GM12872 (cell line): ENCODE measurements around the gene ZFC3H1.

Experiments
- TF ChIP-seq, protein P1 (sequence below): IDR thresholded peaks from 3 replicates; pipeline ENCODE4 v1.5.1; 2011; ENCODE audit warnings: low read depth, mild to moderate bottlenecking, low read length, moderate library complexity; ENCODE audit not compliant: insufficient read depth

Gene ZFC3H1, protein sequence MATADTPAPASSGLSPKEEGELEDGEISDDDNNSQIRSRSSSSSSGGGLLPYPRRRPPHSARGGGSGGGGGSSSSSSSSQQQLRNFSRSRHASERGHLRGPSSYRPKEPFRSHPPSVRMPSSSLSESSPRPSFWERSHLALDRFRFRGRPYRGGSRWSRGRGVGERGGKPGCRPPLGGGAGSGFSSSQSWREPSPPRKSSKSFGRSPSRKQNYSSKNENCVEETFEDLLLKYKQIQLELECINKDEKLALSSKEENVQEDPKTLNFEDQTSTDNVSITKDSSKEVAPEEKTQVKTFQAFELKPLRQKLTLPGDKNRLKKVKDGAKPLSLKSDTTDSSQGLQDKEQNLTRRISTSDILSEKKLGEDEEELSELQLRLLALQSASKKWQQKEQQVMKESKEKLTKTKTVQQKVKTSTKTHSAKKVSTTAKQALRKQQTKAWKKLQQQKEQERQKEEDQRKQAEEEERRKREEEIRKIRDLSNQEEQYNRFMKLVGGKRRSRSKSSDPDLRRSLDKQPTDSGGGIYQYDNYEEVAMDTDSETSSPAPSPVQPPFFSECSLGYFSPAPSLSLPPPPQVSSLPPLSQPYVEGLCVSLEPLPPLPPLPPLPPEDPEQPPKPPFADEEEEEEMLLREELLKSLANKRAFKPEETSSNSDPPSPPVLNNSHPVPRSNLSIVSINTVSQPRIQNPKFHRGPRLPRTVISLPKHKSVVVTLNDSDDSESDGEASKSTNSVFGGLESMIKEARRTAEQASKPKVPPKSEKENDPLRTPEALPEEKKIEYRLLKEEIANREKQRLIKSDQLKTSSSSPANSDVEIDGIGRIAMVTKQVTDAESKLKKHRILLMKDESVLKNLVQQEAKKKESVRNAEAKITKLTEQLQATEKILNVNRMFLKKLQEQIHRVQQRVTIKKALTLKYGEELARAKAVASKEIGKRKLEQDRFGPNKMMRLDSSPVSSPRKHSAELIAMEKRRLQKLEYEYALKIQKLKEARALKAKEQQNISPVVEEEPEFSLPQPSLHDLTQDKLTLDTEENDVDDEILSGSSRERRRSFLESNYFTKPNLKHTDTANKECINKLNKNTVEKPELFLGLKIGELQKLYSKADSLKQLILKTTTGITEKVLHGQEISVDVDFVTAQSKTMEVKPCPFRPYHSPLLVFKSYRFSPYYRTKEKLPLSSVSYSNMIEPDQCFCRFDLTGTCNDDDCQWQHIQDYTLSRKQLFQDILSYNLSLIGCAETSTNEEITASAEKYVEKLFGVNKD (N-terminal part only)

DNA sequence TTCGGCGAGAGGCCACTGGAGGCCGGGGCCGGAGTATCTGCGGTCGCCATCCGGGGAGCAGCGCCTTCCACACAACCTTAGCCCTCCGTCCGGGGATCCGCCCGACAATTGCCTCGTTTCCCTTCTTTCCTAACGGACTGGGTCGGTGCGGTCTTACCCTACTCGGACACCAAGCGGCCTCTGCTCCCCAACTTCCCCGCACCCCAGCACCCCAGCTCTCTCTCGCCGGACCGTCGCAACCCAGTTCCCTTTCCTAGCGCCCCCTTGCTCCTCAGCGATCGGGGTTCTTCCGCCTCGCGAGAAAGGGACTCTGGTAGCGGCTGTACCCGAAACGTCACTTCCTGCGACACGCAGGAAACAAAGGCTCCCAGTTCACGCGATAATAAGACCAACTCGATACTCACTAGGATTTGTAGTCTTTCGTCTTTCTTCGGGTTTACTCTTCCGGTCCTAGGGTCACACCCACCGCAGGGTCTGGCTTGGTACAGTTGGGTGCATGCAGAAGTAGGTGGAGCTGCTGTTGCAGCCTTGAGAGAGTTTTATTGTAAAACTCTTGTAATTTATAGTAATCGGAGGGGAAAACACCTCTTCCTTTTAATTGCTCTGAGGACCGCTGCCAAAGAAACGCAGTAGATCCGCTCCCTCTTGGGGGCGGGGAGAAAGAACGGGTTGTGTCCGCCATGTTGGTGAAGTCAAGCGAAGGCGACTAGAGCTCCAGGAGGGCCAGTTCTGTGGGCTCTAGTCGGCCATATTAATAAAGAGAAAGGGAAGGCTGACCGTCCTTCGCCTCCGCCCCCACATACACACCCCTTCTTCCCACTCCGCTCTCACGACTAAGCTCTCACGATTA is at the start of gene ZFC3H1, which contains the start of gene THAP2:
ZFC3H1 (minus strand) TSS at position 288 of the 850 bp plus-strand sequence; CDS start at position 50, 238 bp downstream.
THAP2 (plus strand) TSS at position 741 of the 850 bp plus-strand sequence. CDS start 209 bp downstream, outside the sequence.
- TF ChIP-seq, protein P1, sequence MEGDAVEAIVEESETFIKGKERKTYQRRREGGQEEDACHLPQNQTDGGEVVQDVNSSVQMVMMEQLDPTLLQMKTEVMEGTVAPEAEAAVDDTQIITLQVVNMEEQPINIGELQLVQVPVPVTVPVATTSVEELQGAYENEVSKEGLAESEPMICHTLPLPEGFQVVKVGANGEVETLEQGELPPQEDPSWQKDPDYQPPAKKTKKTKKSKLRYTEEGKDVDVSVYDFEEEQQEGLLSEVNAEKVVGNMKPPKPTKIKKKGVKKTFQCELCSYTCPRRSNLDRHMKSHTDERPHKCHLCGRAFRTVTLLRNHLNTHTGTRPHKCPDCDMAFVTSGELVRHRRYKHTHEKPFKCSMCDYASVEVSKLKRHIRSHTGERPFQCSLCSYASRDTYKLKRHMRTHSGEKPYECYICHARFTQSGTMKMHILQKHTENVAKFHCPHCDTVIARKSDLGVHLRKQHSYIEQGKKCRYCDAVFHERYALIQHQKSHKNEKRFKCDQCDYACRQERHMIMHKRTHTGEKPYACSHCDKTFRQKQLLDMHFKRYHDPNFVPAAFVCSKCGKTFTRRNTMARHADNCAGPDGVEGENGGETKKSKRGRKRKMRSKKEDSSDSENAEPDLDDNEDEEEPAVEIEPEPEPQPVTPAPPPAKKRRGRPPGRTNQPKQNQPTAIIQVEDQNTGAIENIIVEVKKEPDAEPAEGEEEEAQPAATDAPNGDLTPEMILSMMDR: peak; percentile 20; the same call in 1 of the 3 replicates

DNA sequence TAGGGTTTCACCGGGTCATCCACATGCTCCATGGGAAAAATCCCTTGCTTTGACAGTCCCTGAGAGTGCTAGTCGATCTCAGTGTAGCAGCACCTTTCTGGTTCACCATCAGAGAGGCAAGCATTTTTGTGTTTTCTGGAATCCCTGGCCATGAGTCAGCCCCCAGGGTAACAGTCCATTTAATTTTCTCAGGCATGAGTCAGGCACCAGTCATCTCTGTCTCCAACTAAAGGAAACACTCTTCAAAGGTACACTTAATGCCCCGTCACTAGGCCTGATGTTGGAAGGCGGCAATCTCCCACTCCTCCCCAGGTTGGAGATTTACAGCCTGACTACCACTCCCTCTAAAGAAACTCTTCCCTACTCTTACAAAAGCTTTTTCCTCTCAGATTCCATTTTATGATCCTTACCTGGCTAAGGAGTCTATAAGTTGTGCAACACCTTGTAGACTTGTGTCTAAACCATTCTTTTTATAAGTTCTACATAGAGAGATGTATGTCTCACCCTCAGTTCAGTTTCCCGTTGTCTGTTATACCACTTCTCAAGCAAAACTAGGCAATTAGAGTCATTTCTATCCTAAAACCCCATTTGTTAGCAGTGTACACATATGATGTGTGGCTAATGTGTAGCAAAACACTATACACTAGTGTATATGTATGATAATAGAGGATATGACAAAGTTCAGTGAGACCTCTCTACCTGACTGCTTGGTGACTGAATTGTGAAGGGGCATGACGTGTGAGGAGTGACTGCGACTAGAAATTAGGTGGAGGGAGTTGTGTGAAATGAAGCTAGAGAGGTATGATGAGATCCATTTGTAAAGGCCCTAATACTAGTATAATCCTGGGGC is 46.9 kb upstream of the ZFC3H1 start:
- TF ChIP-seq, protein P1: no peak

DNA sequence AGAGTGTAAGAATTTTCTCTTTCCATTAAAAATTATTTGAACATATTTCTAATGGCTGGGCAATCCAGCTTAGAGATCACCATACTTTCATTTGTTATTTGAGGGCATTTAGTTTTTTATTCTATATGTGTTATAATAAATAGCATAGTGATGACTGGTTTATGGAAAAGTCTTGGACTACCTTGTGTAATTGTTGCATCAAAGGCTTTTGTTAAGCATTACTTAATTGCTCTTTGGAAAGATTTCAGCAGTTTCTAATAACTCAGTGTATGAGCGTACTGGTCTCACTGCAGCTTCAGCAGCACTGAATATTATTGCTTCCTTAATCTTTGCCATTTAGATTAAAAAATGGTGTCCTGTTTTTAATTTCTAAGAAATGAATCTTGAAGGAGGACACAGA is 45.0 kb upstream of the ZFC3H1 start:
- TF ChIP-seq, protein P1: no peak

DNA sequence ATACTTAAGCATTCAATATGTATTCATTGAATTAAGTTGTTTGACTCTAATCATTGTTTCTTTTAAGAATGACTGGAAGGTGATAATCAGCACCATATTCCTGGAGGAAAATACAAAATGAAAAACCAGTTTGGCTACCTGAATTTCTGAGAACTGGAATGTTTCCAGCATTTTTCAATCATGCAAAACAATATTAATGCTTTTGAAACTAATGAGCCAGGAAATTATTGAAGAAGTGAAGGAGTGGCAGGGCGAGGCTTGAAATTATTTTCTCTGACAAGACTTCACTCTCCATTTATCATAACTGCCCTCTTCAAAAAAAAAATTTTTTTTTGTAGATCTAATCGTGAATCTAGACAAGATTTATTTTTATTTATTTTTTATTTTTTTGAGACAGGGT is 41.3 kb upstream of the ZFC3H1 start:
- TF ChIP-seq, protein P1: no peak

DNA sequence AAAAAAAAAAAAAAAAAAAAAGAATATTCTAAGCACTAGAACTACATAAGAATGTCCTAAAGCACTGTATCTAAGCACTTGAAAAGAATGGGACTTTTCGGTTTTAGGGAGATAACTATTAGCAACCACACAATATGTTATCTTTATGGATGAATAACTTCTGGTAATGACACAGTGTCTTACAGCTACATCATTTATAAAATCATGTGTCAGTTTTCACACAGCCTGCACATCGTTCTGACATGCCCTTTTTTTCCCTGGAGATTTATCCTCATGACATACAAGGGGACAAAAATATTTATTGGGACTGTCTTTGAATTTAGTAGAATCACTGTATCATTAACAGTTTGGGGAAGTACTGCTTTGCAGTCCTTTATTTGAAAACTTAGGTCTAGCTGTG is 39.6 kb upstream of the ZFC3H1 start:
- TF ChIP-seq, protein P1: no peak

DNA sequence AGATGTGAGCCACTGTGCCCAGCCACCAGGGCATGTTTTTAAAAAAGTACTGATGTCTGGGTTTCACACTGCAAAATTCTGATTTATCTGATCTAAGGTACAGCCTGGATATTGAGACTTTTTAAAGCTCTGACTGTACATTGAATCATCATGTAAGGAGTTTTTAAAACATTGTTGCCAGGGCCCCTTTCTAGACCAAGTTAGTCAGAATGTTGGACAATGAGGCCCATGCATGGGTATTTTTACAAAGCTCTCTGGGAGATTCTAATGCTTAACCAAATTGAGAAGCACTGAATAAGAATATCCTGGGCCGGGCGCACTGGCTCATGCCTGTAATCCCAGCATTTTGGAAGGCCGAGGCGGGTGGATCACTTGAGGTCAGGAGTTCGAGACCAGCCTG is 38.9 kb upstream of the ZFC3H1 start:
- TF ChIP-seq, protein P1: no peak
